Smooth muscle cell (in vitro differentiated cells): Measurements from ENCODE around the gene RAB8A. TPM values are rescaled to one million over a fixed set of nuclear protein-coding genes. Genes with fewer than 3 reads are reported as not detected.
A peak's percentile ranks its signal among the peaks of the same experiment; 100 is the strongest.

ENCODE experiments used
- DNase-seq: peaks from one replicate; lab custom pipeline; 2025; ENCODE audit not compliant: unreplicated experiment; lab: John Stamatoyannopoulos, UW
- H2AFZ ChIP-seq: fragments of 200-600 bp; sonication (generic); 2 replicates; pipeline ENCODE4 v1.6.0; 2016; ENCODE audit warnings: antibody characterized with exemption, low read depth, mild to moderate bottlenecking
- H3F3A ChIP-seq: fragments of 200-600 bp; sonication (generic); 2 replicates; pipeline ENCODE4 v1.6.0; 2017; ENCODE audit warnings: antibody characterized with exemption, low read depth
- H3K27ac ChIP-seq: fragments of 200-600 bp; sonication (generic); 2 replicates; pipeline ENCODE4 v1.5.1; 2016; ENCODE audit warnings: low read depth, mild to moderate bottlenecking
- H3K27me3 ChIP-seq: fragments of 200-600 bp; sonication (generic); 2 replicates; pipeline ENCODE4 v1.6.1; 2016; ENCODE audit warnings: low read depth, mild to moderate bottlenecking
- H3K36me3 ChIP-seq: fragments of 200-600 bp; sonication (generic); 2 replicates; pipeline ENCODE4 v1.5.1; 2016; ENCODE audit warnings: low read depth
- H3K4me1 ChIP-seq: fragments of 200-600 bp; sonication (generic); 2 replicates; pipeline ENCODE4 v1.5.1; 2016; ENCODE audit warnings: low read depth
- H3K4me2 ChIP-seq: fragments of 200-600 bp; sonication (generic); 2 replicates; pipeline ENCODE4 v1.6.0; 2016; ENCODE audit warnings: mild to moderate bottlenecking
- H3K4me3 ChIP-seq: fragments of 200-600 bp; sonication (generic); 2 replicates; pipeline ENCODE4 v1.5.1; 2016; ENCODE audit warnings: mild to moderate bottlenecking
- H3K79me2 ChIP-seq: fragments of 200-600 bp; sonication (generic); 2 replicates; pipeline ENCODE4 v1.6.0; 2016; ENCODE audit warnings: low read depth, mild to moderate bottlenecking
- H3K9ac ChIP-seq: fragments of 200-600 bp; sonication (generic); 2 replicates; pipeline ENCODE4 v1.6.0; 2016; ENCODE audit warnings: low read depth
- H3K9me3 ChIP-seq: fragments of 200-600 bp; sonication (generic); replicated peaks from 2 replicates; pipeline ENCODE4 v1.5.1; 2016; ENCODE audit warnings: low read depth
- H4K20me1 ChIP-seq: fragments of 200-600 bp; sonication (generic); 2 replicates; pipeline ENCODE4 v1.6.0; 2016; ENCODE audit warnings: low read depth
- WGBS: methylation state at CpG from one replicate; pipeline ENCODE4 v1.1.7; 2016; ENCODE audit warnings: low lambda C conversion rate; 5-methylcytosine and 5-hydroxymethylcytosine counted together
- polyA plus RNA-seq: library from polyadenylated mRNA; unstranded; fragments of >200 nt; fragmentation: Nextera tagmentation; extraction: Ambion mirVana; gene quantifications from 2 replicates; pipeline ENCODE4 v1.2.1, GENCODE V29; 2016
- total RNA-seq: library from RNA; depleted of rRNA; stranded (reverse); fragments of >200 nt; gene quantifications from 2 replicates; pipeline ENCODE4 v1.2.3, GENCODE V29; 2014
- TF ChIP-seq, protein P1 (sequence below): fragments of 200-600 bp; sonication (generic); IDR thresholded peaks from 2 replicates; pipeline ENCODE4 v1.5.1; 2017; ENCODE audit warnings: borderline replicate concordance, mild to moderate bottlenecking, antibody characterized with exemption; ENCODE audit not compliant: insufficient read depth, poor library complexity, severe bottlenecking

RAB8A gene
- total and polyA plus RNA-seq, 2 experiments from 2014 or later, result 47.3 to 96.0 TPM

GRCh38 chr19:16157601-16158000, 45.9 kb downstream of the RAB8A start:
- Histone ChIP-seq H4K20me1 (no peaks in the 10 kb centered on the region), H3K9ac (no peak overlapping the region), H3K27me3 (no peaks in the 10 kb centered on the region), H3K4me1 (no peaks in the 10 kb centered on the region), H3K4me2 (no peak overlapping the region), H3F3A (no peaks in the 10 kb centered on the region), H2AFZ (no peak overlapping the region), H3K36me3 (no peaks in the 10 kb centered on the region), H3K9me3 (no peaks in the 10 kb centered on the region), H3K79me2 (no peaks in the 10 kb centered on the region), H3K27ac (no peak overlapping the region), H3K4me3 (no peak overlapping the region)
- TF ChIP-seq, protein P1, sequence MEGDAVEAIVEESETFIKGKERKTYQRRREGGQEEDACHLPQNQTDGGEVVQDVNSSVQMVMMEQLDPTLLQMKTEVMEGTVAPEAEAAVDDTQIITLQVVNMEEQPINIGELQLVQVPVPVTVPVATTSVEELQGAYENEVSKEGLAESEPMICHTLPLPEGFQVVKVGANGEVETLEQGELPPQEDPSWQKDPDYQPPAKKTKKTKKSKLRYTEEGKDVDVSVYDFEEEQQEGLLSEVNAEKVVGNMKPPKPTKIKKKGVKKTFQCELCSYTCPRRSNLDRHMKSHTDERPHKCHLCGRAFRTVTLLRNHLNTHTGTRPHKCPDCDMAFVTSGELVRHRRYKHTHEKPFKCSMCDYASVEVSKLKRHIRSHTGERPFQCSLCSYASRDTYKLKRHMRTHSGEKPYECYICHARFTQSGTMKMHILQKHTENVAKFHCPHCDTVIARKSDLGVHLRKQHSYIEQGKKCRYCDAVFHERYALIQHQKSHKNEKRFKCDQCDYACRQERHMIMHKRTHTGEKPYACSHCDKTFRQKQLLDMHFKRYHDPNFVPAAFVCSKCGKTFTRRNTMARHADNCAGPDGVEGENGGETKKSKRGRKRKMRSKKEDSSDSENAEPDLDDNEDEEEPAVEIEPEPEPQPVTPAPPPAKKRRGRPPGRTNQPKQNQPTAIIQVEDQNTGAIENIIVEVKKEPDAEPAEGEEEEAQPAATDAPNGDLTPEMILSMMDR, result no peak
- DNase-seq, result no peak
- 95% methylated on average over 10 of the region's 10 CpGs for WGBS

DNA sequence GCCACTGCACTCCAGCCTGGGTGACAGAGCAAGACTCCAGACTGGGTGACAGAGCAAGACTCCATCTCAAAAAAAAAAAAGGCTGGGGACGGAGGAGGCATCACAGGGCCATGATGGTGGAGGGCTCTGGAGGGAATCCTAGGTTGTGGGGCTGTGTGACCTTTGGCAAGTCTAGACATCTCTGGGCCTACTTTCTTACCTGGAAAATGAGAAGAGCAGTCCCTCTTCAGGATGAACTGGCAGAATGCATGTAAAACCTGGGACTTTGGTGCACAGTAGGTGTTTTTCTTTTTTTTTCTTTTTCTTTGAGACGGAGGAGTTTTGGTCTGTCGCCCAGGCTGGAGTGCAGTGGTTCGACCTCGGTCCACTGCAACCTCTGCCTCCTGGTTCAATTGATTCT, 48.0 kb downstream of the RAB8A start:
- no peak overlapping the region for H2AFZ ChIP-seq
- no peaks in the 10 kb centered on the region for H3K27me3 ChIP-seq
- DNase-seq, result no peak
- no peaks in the 10 kb centered on the region for H3K4me1 ChIP-seq
- no peak overlapping the region for H3K4me2 ChIP-seq
- H3K36me3 ChIP-seq, result no peaks in the 10 kb centered on the region
- 85% methylated on average over 5 of the region's 5 CpGs for WGBS
- no peaks in the 10 kb centered on the region for H3F3A ChIP-seq
- H3K9me3 ChIP-seq, result no peaks in the 10 kb centered on the region
- H3K4me3 ChIP-seq, result no peak overlapping the region
- TF ChIP-seq, protein P1, result no peak
- no peak overlapping the region for H3K9ac ChIP-seq
- no peaks in the 10 kb centered on the region for H3K79me2 ChIP-seq
- H3K27ac ChIP-seq, result no peak overlapping the region
- no peaks in the 10 kb centered on the region for H4K20me1 ChIP-seq

DNA sequence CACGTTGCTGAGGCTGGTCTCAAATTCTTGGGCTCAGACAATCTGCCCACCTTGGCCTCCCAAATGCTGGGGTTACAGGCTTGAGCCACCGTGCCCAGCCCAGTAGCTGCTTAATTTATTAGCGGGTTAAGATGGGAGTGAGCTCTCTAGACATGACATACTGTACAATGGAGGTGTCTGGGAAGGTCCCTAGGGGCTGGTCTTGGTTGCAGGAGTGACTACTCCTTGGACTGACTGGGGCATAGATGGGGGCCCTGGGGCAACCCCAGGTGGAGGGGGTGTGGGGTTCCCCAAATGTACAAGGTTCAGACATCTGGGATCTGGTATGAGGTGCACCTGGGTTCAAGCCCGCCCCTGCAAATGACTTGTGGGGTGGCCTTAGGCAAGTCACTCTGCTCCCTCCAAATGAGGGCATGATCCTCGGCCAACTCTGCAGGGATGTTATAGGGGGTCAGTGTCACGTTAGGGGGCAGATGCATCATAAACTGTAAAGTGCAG, 48.8 kb downstream of the RAB8A start:
- H3K79me2 ChIP-seq, result no peaks in the 10 kb centered on the region
- H3K9ac ChIP-seq, result no peak overlapping the region
- no peak overlapping the region for H3K27ac ChIP-seq
- H2AFZ ChIP-seq, result no peak overlapping the region
- H3K36me3 ChIP-seq, result no peaks in the 10 kb centered on the region
- H3K4me2 ChIP-seq, result no peak overlapping the region
- no peaks in the 10 kb centered on the region for H4K20me1 ChIP-seq
- no peak for DNase-seq
- no peaks in the 10 kb centered on the region for H3K27me3 ChIP-seq
- H3F3A ChIP-seq, result no peaks in the 10 kb centered on the region
- TF ChIP-seq, protein P1, result no peak
- no peaks in the 10 kb centered on the region for H3K4me1 ChIP-seq
- 73% methylated on average over 6 of the region's 6 CpGs for WGBS
- no peak overlapping the region for H3K4me3 ChIP-seq
- H3K9me3 ChIP-seq, result no peaks in the 10 kb centered on the region

DNA sequence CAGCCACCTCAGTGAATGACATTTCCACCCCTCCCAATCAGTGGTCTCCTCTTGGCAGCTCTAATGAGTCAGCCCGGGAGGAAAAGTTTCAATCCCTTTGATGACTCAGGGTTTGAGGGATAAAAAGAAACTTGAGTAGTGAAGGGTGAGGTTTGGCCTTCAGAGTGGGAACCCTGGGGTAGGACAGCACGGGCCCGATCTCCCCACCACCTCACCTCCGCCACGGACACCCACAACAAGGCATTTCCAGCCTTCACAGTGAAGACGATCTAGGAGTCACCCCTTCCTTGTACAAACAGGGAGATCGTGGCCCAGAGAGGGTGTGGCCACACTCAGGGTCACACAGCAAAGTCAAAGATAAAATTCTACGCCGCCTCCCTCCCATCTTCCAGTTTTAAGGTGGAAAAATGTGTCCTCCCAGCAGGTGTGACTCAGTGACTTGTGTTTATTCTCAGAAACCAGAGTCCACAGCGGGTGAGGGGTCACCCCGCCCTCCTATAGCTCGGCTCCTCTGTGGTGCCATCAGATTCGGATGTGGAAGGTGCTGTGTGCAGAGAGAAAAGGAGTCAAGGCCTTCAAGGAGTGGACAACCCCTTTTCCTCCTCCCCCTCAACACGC, 49.4 kb downstream of the RAB8A start:
- Histone ChIP-seq H2AFZ (no peak overlapping the region), H3F3A (no peaks in the 10 kb centered on the region), H3K4me1 (no peaks in the 10 kb centered on the region), H3K27ac (peak overlapping the region; percentile 13), H3K36me3 (no peaks in the 10 kb centered on the region), H3K4me3 (no peak overlapping the region), H3K79me2 (no peaks in the 10 kb centered on the region), H4K20me1 (no peaks in the 10 kb centered on the region), H3K9me3 (no peaks in the 10 kb centered on the region), H3K9ac (no peak overlapping the region), H3K27me3 (no peaks in the 10 kb centered on the region), H3K4me2 (peak overlapping the region; percentile 13)
- WGBS, result 58% methylated on average over 14 of the region's 14 CpGs
- TF ChIP-seq, protein P1, result no peak
- DNase-seq, result no peak
